HFFc6 (cell line): ENCODE results near the gene WIPF2. TPM values are rescaled to one million over a fixed set of nuclear protein-coding genes. Genes with fewer than 3 reads are reported as not detected.

Experiments used
- DNase-seq: peaks from one replicate; pipeline ENCODE4 v3.0.0-alpha.2; 2018
- H3K27ac Mint-ChIP-seq: 2 replicates; pipeline ENCODE4 v1.8.0; 2020; ENCODE audit warnings: mild to moderate bottlenecking, mixed read lengths
- H3K27me3 Mint-ChIP-seq: 2 replicates; pipeline ENCODE4 v1.8.0; 2021; ENCODE audit warnings: mild to moderate bottlenecking, moderate library complexity, mixed read lengths; ENCODE audit not compliant: insufficient read depth
- H3K36me3 Mint-ChIP-seq: 2 replicates; pipeline ENCODE4 v1.8.0; 2021; ENCODE audit warnings: low read depth, mixed read lengths
- H3K4me1 Mint-ChIP-seq: 2 replicates; pipeline ENCODE4 v1.8.0; 2020; ENCODE audit warnings: low read depth, mixed read lengths
- H3K4me3 Mint-ChIP-seq: 2 replicates; pipeline ENCODE4 v1.8.0; 2020; ENCODE audit warnings: mild to moderate bottlenecking, moderate library complexity, mixed read lengths
- H3K9me3 Mint-ChIP-seq: 2 replicates; pipeline ENCODE4 v1.8.0; 2020; ENCODE audit warnings: mild to moderate bottlenecking, mixed read lengths
- CTCF ChIP-seq: fragments of 200-600 bp; sonication (generic); IDR thresholded peaks from 2 replicates; pipeline ENCODE4 v1.5.0; 2021; ENCODE audit warnings: antibody characterized with exemption, mild to moderate bottlenecking
- total RNA-seq, 6 experiments: library from RNA; stranded (reverse); fragmentation: NEBNext Ultra II Directional; extraction: Animal tissue kit (Norgen Biotek cat#: 25700); gene quantifications; 2 replicates in 1 of 6; 3 replicates in 5 of 6; pipeline ENCODE4 v1.2.3, GENCODE V29; 2021

Gene WIPF2
- total RNA-seq, 6 experiments from 2014 or later = 24.8 to 33.5 (median 29.8) TPM

- Mint-ChIP-seq H3K27ac (peak overlapping the region; percentile 51; the same call in 1 of the 2 replicates), H3K9me3 (no peaks in the 10 kb centered on the region), H3K4me3 (no peak overlapping the region), H3K27me3 (no peaks in the 10 kb centered on the region; the same call in none of the 2 replicates), H3K4me1 (peaks cover 18% of the 10 kb centered on the region), H3K36me3 (0 out of 2 replicates have a peak, but pooled peaks cover 8% of the 10 kb centered on the region)
- TF ChIP-seq CTCF = no peak
- no peak for DNase-seq
These were observed 96.1 kb downstream of the WIPF2 start for GRCh38 chr17:40315206-40315605.

GRCh38 chr17:40315678-40316570 lies 96.8 kb downstream of the WIPF2 start:
- H3K9me3 Mint-ChIP-seq = no peaks in the 10 kb centered on the region
- TF ChIP-seq CTCF = no peak; the same call in 1 of the 2 replicates
- peak overlapping the region; percentile 98 for H3K27ac Mint-ChIP-seq
- peak overlapping the region; percentile 67; the same call in 1 of the 2 replicates for H3K4me3 Mint-ChIP-seq
- peaks cover 25% of the 10 kb centered on the region for H3K4me1 Mint-ChIP-seq
- 0 out of 2 replicates have a peak, but pooled peaks cover 8% of the 10 kb centered on the region for H3K36me3 Mint-ChIP-seq
- no peak for DNase-seq
- H3K27me3 Mint-ChIP-seq = no peaks in the 10 kb centered on the region; the same call in none of the 2 replicates

- Mint-ChIP-seq H3K4me1 (peaks cover 33% of the 10 kb centered on the region), H3K27ac (peak overlapping the region; percentile 98), H3K4me3 (peak overlapping the region; percentile 98), H3K36me3 (0 out of 2 replicates have a peak, but pooled peaks cover 8% of the 10 kb centered on the region), H3K9me3 (no peaks in the 10 kb centered on the region), H3K27me3 (no peaks in the 10 kb centered on the region; the same call in 1 of the 2 replicates)
- peak; percentile 69 for DNase-seq
- peak; percentile 11; the same call in 1 of the 2 replicates for TF ChIP-seq CTCF
These were observed 97.7 kb downstream of the WIPF2 start for GRCh38 chr17:40316571-40317344.

- peaks cover 40% of the 10 kb centered on the region for H3K4me1 Mint-ChIP-seq
- peak; percentile 78 for TF ChIP-seq CTCF
- peak; percentile 72 for DNase-seq
- no peaks in the 10 kb centered on the region for H3K27me3 Mint-ChIP-seq
- H3K27ac Mint-ChIP-seq = peak overlapping the region; percentile 98
- H3K9me3 Mint-ChIP-seq = no peaks in the 10 kb centered on the region
- peak overlapping the region; percentile 98 for H3K4me3 Mint-ChIP-seq
- 0 out of 2 replicates have a peak, but pooled peaks cover 8% of the 10 kb centered on the region for H3K36me3 Mint-ChIP-seq
These were observed 98.3 kb downstream of the WIPF2 start for GRCh38 chr17:40317345-40317873.
